ENCODE results near the gene TBX2.

DNA sequence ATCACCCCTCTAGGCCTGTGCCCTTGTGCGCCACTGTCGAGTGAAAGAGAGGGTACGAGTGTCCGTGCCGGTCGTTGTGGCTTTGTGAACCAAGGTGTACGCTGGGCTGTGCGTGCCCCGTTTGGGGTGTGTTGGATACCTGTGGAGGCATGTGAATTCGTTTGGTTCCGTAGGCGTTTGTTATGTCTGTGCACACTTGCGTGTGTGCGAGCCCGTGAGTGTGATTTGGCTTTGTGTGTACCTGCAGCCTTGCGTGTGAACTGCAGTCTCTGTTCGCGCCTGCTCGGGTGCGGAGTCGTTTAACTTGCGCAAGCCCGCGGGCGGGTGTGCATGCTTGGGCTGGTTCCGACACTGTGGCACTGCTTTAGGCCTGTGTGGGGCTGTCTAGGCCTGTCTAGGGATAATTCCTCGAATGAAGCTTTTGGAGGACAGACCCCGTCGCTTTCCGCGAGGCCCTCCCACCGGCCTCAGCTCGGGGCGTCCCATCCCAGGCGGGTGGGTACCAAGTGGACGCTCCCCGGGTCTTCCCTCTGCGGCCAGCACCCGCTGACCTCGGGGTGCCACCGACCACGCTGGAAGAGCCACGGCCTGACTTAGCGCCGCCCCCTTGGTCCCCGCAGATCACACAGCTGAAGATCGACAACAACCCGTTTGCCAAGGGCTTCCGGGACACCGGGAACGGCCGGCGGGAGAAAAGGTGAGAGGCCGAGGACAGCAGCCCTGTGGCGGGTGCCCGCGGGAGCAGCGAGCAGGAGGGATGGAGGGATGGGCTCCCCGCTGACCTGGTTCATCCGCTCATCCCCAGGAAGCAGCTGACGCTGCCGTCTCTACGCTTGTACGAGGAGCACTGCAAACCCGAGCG is 4.4 kb downstream of the TBX2 start:
- no peak for TF ChIP-seq ZBTB17 (tag by site-specific recombination; IDR thresholded peaks at IDR 0.05)
- TF ChIP-seq, protein P1, sequence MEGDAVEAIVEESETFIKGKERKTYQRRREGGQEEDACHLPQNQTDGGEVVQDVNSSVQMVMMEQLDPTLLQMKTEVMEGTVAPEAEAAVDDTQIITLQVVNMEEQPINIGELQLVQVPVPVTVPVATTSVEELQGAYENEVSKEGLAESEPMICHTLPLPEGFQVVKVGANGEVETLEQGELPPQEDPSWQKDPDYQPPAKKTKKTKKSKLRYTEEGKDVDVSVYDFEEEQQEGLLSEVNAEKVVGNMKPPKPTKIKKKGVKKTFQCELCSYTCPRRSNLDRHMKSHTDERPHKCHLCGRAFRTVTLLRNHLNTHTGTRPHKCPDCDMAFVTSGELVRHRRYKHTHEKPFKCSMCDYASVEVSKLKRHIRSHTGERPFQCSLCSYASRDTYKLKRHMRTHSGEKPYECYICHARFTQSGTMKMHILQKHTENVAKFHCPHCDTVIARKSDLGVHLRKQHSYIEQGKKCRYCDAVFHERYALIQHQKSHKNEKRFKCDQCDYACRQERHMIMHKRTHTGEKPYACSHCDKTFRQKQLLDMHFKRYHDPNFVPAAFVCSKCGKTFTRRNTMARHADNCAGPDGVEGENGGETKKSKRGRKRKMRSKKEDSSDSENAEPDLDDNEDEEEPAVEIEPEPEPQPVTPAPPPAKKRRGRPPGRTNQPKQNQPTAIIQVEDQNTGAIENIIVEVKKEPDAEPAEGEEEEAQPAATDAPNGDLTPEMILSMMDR (tag by site-specific recombination; IDR thresholded peaks at IDR 0.05) = no peak
- no peak for TF ChIP-seq ZFP3 (tag by site-specific recombination; IDR thresholded peaks at IDR 0.05; ENCODE audit: low read depth)
- no peak for TF ChIP-seq ZBTB7A (tag by site-specific recombination; IDR thresholded peaks at IDR 0.05; ENCODE audit: low read depth)
- no peak for TF ChIP-seq TCF7L2 (IDR thresholded peaks at IDR 0.05; ENCODE audit: borderline replicate concordance, low read depth, low read length)
- no peak for TF ChIP-seq SP2 (tag by site-specific recombination; IDR thresholded peaks at IDR 0.05)
- no peak for TF ChIP-seq ZEB2 (tag by site-specific recombination; IDR thresholded peaks at IDR 0.05)
- TF ChIP-seq, protein P2, sequence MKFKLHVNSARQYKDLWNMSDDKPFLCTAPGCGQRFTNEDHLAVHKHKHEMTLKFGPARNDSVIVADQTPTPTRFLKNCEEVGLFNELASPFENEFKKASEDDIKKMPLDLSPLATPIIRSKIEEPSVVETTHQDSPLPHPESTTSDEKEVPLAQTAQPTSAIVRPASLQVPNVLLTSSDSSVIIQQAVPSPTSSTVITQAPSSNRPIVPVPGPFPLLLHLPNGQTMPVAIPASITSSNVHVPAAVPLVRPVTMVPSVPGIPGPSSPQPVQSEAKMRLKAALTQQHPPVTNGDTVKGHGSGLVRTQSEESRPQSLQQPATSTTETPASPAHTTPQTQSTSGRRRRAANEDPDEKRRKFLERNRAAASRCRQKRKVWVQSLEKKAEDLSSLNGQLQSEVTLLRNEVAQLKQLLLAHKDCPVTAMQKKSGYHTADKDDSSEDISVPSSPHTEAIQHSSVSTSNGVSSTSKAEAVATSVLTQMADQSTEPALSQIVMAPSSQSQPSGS (tag by site-specific recombination; IDR thresholded peaks at IDR 0.05; ENCODE audit: low read depth) = no peak
- TF ChIP-seq ZNF239 (tag by site-specific recombination; IDR thresholded peaks at IDR 0.05) = no peak
- TF ChIP-seq ZNF174 (tag by site-specific recombination; IDR thresholded peaks at IDR 0.05) = no peak
- TF ChIP-seq ZNF140 (tag by site-specific recombination; IDR thresholded peaks at IDR 0.05) = no peak
- TF ChIP-seq, protein P3, sequence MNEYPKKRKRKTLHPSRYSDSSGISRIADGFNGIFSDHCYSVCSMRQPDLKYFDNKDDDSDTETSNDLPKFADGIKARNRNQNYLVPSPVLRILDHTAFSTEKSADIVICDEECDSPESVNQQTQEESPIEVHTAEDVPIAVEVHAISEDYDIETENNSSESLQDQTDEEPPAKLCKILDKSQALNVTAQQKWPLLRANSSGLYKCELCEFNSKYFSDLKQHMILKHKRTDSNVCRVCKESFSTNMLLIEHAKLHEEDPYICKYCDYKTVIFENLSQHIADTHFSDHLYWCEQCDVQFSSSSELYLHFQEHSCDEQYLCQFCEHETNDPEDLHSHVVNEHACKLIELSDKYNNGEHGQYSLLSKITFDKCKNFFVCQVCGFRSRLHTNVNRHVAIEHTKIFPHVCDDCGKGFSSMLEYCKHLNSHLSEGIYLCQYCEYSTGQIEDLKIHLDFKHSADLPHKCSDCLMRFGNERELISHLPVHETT (tag by site-specific recombination; IDR thresholded peaks at IDR 0.05) = no peak
